HepG2 (cell line): ENCODE measurements around the gene EEF1AKMT3. TPM values are rescaled to one million over a fixed set of nuclear protein-coding genes. Genes with fewer than 3 reads are reported as not detected.
A peak's percentile ranks its signal among the peaks of the same experiment; 100 is the strongest.

ENCODE experiments used
- KAT7 ChIP-seq: IDR thresholded peaks from 2 replicates; pipeline ENCODE4 v1.6.1; 2018; ENCODE audit warnings: borderline replicate concordance, missing compliant biosample characterization
- KDM2A ChIP-seq: sonication (generic); formaldehyde crosslinking; IDR thresholded peaks from 2 replicates; pipeline ENCODE4 v1.4.0; 2020; ENCODE audit warnings: low read depth, missing genetic modification reagents, borderline replicate concordance
- POGZ ChIP-seq: sonication (generic); formaldehyde crosslinking; IDR thresholded peaks from 2 replicates; pipeline ENCODE4 v1.4.0; 2020; ENCODE audit warnings: mild to moderate bottlenecking, missing genetic modification reagents
- SMYD3 ChIP-seq: sonication (generic); formaldehyde crosslinking; IDR thresholded peaks from 2 replicates; pipeline ENCODE4 v1.8.1; 2023; ENCODE audit warnings: mild to moderate bottlenecking, missing genetic modification reagents
- SNAPC2 ChIP-seq: sonication (generic); formaldehyde crosslinking; IDR thresholded peaks from 2 replicates; pipeline ENCODE4 v1.8.1; 2022; ENCODE audit warnings: mild to moderate bottlenecking, missing genetic modification reagents
- SNRNP70 ChIP-seq: fragments of 200-400 bp; formaldehyde crosslinking; IDR thresholded peaks from 2 replicates; pipeline ENCODE4 v1.6.1; 2017; ENCODE audit warnings: mild to moderate bottlenecking, low read depth, low read length, moderate library complexity
- YY1 ChIP-seq: IDR thresholded peaks from 2 replicates; pipeline ENCODE4 v1.6.1; 2011; ENCODE audit warnings: low read length, low read depth, moderate library complexity, mild to moderate bottlenecking; ENCODE audit not compliant: insufficient read depth, insufficient replicate concordance
- ZMYM4 ChIP-seq: sonication (generic); formaldehyde crosslinking; IDR thresholded peaks from 2 replicates; pipeline ENCODE4 v1.8.1; 2023; ENCODE audit warnings: mild to moderate bottlenecking, missing genetic modification reagents
- ZNF282 ChIP-seq: fragments of 450-650 bp; IDR thresholded peaks from 2 replicates; pipeline ENCODE4 v1.6.1; 2018; ENCODE audit not compliant: partially characterized antibody
- ZNF441 ChIP-seq: sonication (generic); formaldehyde crosslinking; IDR thresholded peaks from 2 replicates; pipeline ENCODE4 v1.7.0; 2021; ENCODE audit warnings: missing genetic modification reagents, borderline replicate concordance
- ZNF546 ChIP-seq: sonication (generic); formaldehyde crosslinking; conservative IDR thresholded peaks from 2 replicates; pipeline ENCODE4 v1.8.1; 2023; ENCODE audit warnings: mild to moderate bottlenecking, missing genetic modification reagents
- ZNF556 ChIP-seq: sonication (generic); formaldehyde crosslinking; IDR thresholded peaks from 2 replicates; pipeline ENCODE4 v1.4.0; 2020; ENCODE audit warnings: mild to moderate bottlenecking, missing genetic modification reagents, borderline replicate concordance
- ZNF562 ChIP-seq: sonication (generic); formaldehyde crosslinking; IDR thresholded peaks from 2 replicates; pipeline ENCODE4 v1.8.0; 2022; ENCODE audit warnings: missing genetic modification reagents, borderline replicate concordance
- ZNF790 ChIP-seq: sonication (generic); formaldehyde crosslinking; IDR thresholded peaks from 2 replicates; pipeline ENCODE4 v1.8.0; 2022; ENCODE audit warnings: missing genetic modification reagents, mild to moderate bottlenecking, borderline replicate concordance
- ZNF878 ChIP-seq: sonication (generic); formaldehyde crosslinking; IDR thresholded peaks from 2 replicates; pipeline ENCODE4 v1.8.1; 2023; ENCODE audit warnings: mild to moderate bottlenecking, missing genetic modification reagents, moderate library complexity
- polyA plus RNA-seq, 8 experiments: library from polyadenylated mRNA; depleted of rRNA in 3 of 8; stranded (reverse) in 7 of 8; unstranded in 1 of 8; fragments of >200 nt; fragmentation: Illumina TruSeq in 4 of 8; extraction: Trizol in 4 of 8; gene quantifications; 2 replicates each; pipeline versions ENCODE4 v1.2.1 to v1.2.3, GENCODE V29; 2011 to 2016; ENCODE audit warnings: low read depth in 4 of 8, missing spikeins in 1 of 8, mixed read lengths in 1 of 8; ENCODE audit not compliant: insufficient read depth in 1 of 8
- total RNA-seq, 5 experiments: library from RNA; depleted of rRNA; stranded (reverse); fragments of >200 nt; fragmentation: Illumina TruSeq; extraction: Trizol; gene quantifications; 2 replicates each; pipeline ENCODE4 v1.2.3, GENCODE V29; 2016; ENCODE audit warnings: low read depth in 1 of 5
- TF ChIP-seq, protein P1 (sequence below): sonication (generic); formaldehyde crosslinking; IDR thresholded peaks from 2 replicates; pipeline ENCODE4 v1.5.0; 2020; ENCODE audit warnings: missing genetic modification reagents
- TF ChIP-seq, protein P2 (sequence below): sonication (generic); formaldehyde crosslinking; IDR thresholded peaks from 2 replicates; pipeline ENCODE4 v1.5.0; 2020; ENCODE audit warnings: missing genetic modification reagents
- TF ChIP-seq, protein P3 (sequence below): sonication (generic); formaldehyde crosslinking; IDR thresholded peaks from 2 replicates; pipeline ENCODE4 v1.5.0; 2020; ENCODE audit warnings: missing genetic modification reagents
- TF ChIP-seq, protein P4 (sequence below): sonication (generic); formaldehyde crosslinking; IDR thresholded peaks from 2 replicates; pipeline ENCODE4 v1.4.0; 2020; ENCODE audit warnings: missing genetic modification reagents, mild to moderate bottlenecking, borderline replicate concordance
- TF ChIP-seq, protein P5 (sequence below): sonication (generic); formaldehyde crosslinking; conservative IDR thresholded peaks from 2 replicates; pipeline ENCODE4 v1.5.0; 2020; ENCODE audit warnings: missing genetic modification reagents

EEF1AKMT3 gene
- total and polyA plus RNA-seq, 2 of the 13 experiments (the other 11 are each of a cell fraction or from before 2014, with no cell fraction given): 4.7 to 11.4 TPM

DNA sequence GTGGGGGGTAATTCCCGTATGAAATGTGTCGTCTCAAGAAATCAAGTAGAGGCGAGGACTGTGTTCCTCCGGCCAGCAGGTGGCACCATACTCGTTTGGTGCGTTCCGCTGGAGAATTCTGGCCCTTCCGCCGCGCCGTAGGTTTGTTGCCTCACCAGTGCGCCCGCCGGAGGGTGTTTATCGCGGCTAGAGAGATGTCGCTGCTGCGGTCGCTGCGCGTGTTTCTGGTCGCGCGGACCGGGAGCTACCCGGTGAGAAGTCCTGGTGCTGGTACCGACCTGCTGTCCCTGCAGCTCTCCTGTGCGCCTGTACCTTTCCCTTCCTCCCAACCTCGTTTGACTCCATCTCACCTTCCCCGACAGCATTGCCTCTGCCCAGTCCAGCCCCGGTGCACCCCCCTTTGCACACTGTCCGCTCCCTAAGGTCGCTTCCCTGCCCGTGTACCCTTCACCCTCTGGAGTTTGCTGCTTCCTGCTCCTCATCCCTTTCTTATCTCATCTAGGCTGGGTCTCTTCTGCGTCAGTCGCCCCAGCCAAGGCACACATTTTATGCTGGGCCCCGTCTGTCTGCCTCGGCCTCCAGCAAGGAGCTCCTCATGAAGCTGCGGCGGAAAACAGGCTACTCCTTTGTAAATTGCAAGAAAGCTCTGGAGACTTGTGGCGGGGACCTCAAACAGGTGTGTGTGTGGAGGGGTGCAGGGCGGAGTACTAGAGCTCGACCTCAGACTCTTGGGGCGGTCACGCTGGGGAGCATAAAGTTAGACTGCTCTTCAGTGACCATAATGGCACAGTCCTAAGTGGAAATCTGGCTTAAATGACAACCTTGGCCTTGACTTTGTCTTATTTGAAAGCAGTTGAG is 10.4 kb downstream of the EEF1AKMT3 start, which contains the start of gene TSFM (continued):
- TF ChIP-seq ZNF562 (CRISPR knock-in tag) (0 out of 2 replicates have a peak, but pooled peaks have one; percentile 22), ZNF546 (no peak), YY1 (peak; percentile 83), ZNF282 (no peak), POGZ (peak; percentile 97), KDM2A (CRISPR knock-in tag) (peak; percentile 100), ZNF790 (CRISPR knock-in tag) (0 out of 2 replicates have a peak, but pooled peaks have one; percentile 18), ZNF441 (no peak), SMYD3 (CRISPR knock-in tag) (no peak), KAT7 (CRISPR knock-in tag) (peak; percentile 96; the same call in 1 of the 2 replicates), SNRNP70 (no peak), ZMYM4 (CRISPR knock-in tag) (peak; percentile 98), ZNF556 (CRISPR knock-in tag) (no peak), SNAPC2 (no peak), ZNF878 (no peak)
- TF ChIP-seq, protein P1, sequence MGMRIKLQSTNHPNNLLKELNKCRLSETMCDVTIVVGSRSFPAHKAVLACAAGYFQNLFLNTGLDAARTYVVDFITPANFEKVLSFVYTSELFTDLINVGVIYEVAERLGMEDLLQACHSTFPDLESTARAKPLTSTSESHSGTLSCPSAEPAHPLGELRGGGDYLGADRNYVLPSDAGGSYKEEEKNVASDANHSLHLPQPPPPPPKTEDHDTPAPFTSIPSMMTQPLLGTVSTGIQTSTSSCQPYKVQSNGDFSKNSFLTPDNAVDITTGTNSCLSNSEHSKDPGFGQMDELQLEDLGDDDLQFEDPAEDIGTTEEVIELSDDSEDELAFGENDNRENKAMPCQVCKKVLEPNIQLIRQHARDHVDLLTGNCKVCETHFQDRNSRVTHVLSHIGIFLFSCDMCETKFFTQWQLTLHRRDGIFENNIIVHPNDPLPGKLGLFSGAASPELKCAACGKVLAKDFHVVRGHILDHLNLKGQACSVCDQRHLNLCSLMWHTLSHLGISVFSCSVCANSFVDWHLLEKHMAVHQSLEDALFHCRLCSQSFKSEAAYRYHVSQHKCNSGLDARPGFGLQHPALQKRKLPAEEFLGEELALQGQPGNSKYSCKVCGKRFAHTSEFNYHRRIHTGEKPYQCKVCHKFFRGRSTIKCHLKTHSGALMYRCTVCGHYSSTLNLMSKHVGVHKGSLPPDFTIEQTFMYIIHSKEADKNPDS (CRISPR knock-in tag): no peak
- TF ChIP-seq, protein P2, sequence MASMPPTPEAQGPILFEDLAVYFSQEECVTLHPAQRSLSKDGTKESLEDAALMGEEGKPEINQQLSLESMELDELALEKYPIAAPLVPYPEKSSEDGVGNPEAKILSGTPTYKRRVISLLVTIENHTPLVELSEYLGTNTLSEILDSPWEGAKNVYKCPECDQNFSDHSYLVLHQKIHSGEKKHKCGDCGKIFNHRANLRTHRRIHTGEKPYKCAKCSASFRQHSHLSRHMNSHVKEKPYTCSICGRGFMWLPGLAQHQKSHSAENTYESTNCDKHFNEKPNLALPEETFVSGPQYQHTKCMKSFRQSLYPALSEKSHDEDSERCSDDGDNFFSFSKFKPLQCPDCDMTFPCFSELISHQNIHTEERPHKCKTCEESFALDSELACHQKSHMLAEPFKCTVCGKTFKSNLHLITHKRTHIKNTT: no peak
- TF ChIP-seq, protein P3, sequence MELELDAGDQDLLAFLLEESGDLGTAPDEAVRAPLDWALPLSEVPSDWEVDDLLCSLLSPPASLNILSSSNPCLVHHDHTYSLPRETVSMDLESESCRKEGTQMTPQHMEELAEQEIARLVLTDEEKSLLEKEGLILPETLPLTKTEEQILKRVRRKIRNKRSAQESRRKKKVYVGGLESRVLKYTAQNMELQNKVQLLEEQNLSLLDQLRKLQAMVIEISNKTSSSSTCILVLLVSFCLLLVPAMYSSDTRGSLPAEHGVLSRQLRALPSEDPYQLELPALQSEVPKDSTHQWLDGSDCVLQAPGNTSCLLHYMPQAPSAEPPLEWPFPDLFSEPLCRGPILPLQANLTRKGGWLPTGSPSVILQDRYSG: 0 out of 2 replicates have a peak, but pooled peaks have one; percentile 26
- TF ChIP-seq, protein P4, sequence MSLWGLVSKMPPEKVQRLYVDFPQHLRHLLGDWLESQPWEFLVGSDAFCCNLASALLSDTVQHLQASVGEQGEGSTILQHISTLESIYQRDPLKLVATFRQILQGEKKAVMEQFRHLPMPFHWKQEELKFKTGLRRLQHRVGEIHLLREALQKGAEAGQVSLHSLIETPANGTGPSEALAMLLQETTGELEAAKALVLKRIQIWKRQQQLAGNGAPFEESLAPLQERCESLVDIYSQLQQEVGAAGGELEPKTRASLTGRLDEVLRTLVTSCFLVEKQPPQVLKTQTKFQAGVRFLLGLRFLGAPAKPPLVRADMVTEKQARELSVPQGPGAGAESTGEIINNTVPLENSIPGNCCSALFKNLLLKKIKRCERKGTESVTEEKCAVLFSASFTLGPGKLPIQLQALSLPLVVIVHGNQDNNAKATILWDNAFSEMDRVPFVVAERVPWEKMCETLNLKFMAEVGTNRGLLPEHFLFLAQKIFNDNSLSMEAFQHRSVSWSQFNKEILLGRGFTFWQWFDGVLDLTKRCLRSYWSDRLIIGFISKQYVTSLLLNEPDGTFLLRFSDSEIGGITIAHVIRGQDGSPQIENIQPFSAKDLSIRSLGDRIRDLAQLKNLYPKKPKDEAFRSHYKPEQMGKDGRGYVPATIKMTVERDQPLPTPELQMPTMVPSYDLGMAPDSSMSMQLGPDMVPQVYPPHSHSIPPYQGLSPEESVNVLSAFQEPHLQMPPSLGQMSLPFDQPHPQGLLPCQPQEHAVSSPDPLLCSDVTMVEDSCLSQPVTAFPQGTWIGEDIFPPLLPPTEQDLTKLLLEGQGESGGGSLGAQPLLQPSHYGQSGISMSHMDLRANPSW (CRISPR knock-in tag): peak; percentile 43; the same call in 1 of the 2 replicates
- TF ChIP-seq, protein P5, sequence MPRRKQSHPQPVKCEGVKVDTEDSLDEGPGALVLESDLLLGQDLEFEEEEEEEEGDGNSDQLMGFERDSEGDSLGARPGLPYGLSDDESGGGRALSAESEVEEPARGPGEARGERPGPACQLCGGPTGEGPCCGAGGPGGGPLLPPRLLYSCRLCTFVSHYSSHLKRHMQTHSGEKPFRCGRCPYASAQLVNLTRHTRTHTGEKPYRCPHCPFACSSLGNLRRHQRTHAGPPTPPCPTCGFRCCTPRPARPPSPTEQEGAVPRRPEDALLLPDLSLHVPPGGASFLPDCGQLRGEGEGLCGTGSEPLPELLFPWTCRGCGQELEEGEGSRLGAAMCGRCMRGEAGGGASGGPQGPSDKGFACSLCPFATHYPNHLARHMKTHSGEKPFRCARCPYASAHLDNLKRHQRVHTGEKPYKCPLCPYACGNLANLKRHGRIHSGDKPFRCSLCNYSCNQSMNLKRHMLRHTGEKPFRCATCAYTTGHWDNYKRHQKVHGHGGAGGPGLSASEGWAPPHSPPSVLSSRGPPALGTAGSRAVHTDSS (CRISPR knock-in tag): no peak
